Smooth muscle cell of the brain vasculature (primary cell): ENCODE measurements around the gene PRDX5.
A peak's percentile ranks its signal among the peaks of the same experiment; 100 is the strongest.

Experiments
- DNase-seq: peaks from one replicate; pipeline ENCODE4 v3.0.0-alpha.2; 2012; ENCODE audit warnings: low read depth, low spot score

Gene PRDX5

DNA sequence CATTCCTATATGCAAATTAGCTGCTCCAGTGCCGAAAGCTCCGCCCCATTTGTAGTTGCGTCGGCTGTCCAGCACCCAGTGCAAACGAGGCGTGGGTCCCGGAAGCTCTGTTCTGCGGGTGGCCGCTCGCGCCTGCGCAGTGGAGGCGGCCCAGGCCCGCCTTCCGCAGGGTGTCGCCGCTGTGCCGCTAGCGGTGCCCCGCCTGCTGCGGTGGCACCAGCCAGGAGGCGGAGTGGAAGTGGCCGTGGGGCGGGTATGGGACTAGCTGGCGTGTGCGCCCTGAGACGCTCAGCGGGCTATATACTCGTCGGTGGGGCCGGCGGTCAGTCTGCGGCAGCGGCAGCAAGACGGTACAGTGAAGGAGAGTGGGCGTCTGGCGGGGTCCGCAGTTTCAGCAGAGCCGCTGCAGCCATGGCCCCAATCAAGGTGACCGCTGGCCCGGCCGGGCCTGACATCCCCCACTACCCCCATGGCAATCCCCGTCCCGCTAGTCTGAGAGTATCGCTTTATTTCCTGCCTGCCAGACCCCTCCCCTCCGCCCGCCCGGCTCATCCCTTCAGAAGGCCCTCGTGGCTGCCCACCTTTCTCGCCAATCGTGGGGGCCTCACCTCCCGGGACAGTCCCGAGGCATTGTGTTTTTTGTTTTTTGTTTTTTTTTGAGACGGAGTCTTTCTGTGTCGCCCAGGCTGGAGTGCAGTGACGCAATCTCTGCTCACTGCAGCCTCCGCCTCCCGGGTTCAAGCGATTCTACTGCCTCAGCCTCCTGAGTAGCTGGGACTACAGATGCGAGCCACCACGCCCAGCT is at the start of gene PRDX5:
Gene PRDX5 (plus strand): TSS at position 161 of the 805 bp plus-strand sequence. CDS start 95 bp downstream, at position 256.
- DNase-seq, result no peak

DNA sequence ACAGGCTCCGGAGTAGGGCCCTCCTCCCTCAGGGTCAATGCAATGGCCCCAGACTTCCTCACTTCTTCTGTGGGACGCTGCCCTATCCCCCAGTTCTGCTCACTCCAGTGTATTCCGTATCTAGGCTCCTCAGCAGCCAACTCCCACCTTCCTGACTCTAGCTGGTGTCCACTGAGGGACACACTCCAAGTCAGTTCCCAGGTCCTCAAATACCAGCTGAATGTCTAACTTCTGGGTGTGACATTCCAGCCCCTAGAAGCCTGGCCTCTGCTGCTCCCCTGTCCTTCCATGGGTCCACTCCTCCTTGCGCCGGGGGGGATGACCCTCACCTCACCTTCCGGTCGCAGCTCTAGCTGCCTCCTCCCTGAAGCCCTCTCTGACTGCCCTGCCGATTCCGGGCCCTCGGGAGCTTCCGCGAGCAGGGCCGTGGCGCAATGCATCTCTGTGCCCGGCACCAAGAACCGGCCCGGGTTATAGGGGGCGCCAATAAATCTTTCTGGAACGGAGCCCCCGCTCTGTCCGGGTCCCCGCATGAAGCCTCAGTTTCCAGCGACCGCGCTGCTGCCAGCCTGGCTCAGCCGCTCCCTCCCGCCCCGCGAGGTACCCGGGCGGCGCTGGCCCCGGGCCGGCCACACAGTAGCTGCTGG is 48.9 kb upstream of the PRDX5 start:
- DNase-seq, result no peak

DNA sequence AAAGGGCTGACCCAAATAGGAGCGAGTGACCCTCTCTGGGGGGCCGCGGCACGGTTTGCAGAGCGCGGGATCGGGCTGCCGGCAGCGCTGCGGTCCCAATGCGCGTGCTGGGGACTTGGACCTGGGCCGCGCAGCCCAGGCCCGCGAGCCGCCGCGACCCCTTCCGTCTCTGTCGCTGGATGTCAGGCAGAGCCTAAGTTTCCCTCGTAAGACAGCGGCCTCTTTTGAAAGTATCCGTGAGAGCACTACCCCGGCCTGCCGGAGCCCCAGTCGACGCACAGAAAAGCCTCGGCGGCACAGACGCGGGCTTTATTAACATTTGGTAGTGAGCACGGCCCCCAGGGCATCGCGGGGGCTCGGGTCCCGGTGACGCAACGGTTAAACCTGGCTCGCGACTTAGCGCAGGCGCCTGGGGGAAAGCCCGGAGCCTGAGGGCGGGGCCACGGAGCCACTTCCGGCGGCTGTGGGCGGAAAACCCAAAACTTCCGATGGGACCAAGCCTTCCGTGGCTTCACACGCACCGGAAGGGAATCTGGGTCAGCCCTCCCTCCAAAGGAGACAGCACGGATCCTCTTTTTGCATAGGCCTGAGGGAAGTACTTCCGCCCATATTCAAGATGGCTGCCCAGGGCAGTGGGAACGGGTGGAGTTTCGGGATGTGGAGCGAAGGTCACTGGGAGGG is 48.2 kb upstream of the PRDX5 start:
- peak; percentile 99 for DNase-seq

DNA sequence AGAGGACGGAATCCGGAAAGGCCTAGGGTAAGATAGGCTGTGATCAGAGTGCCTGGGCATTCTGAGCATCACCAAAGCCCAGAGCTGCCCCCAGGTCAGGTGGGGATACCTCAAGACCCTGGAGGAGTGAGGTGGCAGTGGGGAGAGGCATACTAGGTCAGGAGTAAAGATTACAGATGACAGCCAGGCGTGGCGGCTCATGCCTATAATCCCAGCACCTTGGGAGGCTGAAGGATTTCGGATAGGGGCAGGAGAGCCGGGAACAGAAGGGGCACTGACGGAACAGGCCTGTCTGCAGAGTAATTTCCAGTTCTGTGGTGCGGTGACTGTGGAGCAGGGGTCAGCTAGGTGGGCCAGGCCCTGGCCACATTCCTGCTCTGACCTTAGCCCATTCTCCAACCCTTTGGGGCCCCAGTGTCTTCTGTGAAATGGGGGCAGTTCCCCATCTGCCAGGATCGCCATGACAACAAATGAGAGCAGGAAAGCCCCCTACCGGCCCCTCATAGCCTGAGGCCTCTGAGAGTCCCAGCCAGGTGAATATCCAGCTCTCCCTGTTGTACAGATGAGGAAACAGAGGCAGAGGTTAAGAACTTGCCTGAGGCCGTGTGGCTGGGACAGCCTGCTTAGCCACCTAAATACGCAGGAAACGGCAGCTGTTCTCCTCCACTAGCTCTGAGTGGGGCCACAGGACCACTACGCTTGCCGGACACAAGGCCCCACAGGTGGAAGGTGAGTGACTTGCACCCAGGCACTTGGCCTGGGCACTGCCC is 42.7 kb upstream of the PRDX5 start:
- DNase-seq, result no peak

DNA sequence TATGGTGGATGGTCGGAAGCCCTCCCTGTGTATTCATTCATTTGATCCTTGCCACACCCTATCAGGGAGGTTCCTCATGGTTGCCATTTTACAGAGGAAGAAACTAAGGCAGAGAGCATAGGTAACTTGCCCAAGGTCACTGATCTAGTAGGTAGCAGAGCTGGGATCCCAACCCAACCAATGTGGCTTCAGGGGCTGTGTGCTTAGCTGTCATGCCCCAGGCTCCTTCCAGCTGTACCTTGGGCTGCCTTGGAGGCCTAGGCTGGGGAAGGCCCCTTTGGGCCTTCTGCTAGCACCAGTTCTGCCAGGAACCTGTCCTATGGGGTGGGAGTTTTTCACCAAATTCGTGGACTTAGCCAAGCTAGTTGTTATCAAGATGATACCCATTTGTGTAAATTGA is 42.1 kb upstream of the PRDX5 start:
- no peak for DNase-seq

DNA sequence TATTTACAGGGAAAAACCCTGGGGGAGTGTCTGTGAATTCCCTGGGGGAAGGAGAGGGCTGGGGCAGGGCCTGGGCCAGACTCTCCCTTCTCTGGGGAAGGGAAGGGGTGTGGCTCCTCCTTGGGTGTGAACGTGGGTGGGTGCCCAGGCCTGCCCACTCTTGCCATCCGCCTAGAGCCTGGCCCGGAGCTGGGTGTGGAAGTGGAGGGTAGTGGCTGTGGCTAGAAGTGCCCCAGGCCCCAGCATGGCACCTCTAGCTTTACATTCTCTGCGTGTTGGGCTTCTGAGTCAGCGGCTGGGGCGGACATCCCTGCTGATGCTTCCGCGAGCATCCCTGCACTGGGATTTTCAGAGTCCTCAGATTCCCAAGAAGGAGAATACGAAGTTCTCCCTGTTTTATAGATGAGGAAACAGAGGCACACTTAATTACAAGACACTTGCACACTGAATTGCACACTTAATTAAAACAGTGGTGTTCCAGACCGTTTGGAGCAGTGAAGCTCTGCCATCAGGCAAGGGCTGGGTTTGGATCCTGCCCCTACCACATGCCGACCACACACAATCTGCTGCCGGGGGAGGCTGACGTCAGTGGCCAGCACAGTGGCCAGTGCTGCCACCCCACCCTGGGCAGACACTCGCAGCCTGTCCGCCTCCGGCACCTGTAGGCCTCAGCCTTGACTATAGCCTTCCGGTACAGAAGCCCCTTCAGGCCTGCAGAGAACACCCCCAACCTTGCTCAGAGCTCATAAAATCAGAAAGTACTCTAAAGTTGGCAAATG is 41.1 kb upstream of the PRDX5 start:
- no peak for DNase-seq

DNA sequence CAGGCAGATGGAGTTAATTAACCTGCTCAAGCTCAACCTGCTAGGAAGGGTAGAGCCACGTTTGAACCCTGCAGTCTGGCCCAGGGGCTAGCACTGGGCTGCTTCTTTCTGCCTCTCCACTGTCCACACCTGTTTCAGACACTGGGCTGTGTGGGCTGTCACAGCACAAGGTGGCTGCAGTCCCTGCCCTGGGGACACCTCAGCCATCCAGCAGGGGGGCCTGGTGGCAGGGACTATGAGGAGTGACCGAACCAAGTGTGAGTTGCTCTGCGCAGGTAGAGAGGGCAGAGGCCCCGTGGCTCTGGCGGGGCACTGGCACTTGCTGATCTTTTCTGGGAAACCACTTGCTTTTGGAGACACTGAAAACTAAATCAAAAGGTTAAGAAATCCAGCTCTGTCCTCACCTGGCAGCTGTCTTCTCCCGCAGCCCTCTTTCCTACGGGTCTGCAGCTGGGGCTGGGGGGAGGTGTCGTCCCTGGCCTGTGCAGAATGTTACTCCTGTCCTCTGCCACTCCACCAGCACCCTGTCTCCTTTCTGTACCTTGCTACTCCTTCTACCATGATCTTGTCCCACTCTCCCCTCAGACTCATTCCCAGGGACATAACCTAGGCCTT is 39.2 kb upstream of the PRDX5 start:
- DNase-seq, result no peak

DNA sequence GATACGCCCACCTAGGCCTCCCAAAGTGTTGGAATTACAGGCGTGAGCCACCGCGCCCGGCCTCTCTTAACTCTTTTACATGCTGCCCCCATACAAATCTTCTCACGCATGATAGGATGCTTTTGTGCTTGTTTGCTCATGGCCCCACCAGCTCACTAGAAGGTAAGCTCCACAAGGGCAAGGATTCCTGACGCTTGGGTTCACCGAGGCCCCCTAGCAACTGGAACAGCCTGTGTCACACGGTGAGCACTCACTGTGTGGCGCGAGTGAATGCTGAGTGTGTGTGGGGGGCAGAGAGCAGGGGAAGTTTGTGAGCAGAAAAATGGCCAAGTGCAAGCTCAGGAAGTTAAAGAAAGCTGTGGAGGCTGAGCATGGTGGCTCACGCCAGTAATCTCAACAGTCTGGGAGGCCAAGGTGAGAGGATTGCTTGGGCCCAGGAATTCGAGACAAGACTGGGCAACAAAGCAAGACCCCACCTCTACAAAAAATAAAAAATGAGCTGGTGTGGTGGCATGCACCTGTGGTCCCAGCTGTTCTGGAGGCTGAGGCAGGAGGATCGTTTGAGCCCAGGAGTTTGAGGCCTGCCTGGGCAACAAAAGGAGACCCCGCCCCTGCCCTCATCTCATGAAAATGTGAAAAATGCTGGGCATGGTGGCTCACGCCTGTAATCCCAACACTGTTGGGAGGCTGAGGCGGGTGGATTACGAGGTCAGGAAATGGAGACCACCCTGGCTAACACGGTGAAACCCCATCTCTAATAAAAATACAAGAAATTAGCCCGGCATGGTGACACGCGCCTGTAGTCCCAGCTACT is 35.8 kb upstream of the PRDX5 start:
- DNase-seq, result no peak

DNA sequence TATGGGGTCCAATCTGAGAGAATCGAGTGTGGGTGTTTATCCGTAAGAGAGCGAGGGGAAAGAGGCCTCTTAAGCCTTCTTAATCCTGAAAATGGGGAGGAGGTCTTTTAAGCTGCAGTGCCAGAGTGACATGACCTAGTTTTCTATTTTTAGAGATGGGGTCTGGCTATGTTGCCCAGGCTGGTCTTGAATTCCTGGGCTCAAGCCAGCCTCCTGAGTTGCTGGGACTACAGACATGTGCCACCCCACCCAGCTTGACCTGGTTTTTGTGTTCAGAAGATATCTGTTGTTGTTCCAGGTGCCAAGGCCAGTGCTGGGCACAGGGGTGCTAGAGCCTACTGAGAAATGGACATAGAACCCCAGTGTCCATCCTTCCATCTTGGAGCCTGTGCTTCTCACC is 34.8 kb upstream of the PRDX5 start:
- DNase-seq, result no peak

DNA sequence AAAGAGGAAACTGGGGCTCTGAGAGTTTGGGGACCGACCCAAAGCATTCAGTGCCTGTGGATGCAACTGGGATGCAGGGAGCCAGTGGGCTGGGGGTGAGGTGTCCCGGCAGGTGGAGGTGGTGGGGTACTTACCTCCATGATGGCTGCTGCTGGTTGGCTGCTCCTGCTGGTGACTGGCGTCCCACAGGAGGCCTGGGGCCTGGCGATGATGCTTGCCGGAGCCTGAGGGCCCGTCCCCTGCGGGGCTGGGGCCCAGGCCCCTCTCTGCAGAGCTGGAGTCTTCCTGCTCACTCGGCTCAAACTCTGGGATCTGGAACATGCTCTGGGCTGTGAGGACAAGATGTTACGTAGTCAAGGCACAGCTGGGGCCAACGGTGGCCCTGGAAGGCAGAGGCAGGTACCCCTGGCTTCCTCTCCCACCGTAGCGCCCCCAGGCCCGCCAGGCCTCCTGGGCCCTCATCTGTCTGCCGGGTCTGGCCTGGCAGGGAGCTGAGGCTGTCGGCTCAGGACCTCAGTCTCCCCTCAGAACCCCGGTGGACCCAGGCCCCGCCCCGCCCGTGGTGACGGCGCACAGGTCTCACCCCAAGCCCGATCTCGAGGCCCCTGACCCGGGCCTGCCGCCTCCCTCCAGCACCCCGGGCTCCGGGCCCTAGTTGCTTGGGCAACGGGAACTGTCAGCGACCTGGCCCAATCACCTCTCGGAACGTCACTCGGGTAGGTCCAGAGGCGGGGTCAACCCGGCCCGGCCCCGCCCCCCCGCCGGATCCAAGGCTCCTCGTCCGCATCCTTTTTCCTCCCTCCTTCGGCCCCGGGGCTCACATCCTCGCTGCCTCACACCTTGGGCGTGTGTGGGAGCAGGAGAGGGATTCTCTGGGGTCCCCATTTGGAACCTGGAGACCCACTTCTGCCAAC is 33.6 kb upstream of the PRDX5 start, which contains the start of gene BAD:
Gene BAD (minus strand): TSS at position 618 of the 914 bp plus-strand sequence. CDS start 297 bp downstream, at position 321.
- DNase-seq, result peak; percentile 70

DNA sequence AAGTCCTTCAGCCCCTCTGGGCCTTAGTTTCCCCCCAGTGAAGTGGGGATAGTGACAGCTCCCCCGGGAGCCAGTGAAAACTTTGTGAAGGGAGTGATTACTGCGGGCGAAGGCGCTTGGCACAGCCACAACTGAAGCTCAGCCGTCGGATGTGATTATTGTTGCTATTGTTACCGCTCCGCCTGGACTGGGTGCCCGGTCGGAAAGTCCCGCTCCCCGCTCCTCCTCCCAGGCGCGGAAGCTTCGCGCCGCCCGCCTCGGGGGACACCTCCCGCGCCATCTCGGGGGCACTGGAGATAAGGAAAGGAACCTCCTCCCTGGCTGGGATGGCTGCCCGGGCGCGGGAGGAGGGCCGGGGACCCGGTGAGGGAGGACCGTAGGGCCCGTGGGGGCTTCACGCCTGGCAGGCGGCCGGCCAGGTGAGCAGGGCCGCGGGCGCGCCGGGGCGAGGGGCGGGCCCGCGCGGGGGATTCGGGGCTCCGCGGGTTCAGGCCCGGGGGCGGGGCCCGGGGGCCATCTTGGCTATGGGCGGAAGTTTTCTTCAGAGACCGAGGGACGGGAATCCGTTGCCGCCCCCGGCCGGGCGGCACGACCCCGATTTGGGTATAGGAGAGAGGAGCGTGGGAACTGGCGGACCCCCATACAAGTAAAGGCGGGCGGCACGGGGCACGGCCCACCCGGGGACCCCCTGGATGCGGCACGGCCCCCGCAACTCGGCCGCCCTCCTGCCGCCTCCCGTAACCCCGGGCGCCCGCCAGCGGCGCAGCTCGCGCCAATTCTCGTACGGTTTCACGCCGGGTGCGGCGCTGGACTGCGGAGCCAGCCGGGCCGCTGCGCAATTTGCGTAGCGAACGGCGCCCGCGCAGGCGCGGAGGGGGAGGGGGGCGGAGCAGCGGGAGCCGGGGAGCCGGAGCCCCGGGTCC is 32.7 kb upstream of the PRDX5 start, which contains the start of gene GPR137:
Gene GPR137 (plus strand): TSS at position 887 of the 923 bp plus-strand sequence. CDS start 677 bp downstream, outside the sequence.
- no peak for DNase-seq

DNA sequence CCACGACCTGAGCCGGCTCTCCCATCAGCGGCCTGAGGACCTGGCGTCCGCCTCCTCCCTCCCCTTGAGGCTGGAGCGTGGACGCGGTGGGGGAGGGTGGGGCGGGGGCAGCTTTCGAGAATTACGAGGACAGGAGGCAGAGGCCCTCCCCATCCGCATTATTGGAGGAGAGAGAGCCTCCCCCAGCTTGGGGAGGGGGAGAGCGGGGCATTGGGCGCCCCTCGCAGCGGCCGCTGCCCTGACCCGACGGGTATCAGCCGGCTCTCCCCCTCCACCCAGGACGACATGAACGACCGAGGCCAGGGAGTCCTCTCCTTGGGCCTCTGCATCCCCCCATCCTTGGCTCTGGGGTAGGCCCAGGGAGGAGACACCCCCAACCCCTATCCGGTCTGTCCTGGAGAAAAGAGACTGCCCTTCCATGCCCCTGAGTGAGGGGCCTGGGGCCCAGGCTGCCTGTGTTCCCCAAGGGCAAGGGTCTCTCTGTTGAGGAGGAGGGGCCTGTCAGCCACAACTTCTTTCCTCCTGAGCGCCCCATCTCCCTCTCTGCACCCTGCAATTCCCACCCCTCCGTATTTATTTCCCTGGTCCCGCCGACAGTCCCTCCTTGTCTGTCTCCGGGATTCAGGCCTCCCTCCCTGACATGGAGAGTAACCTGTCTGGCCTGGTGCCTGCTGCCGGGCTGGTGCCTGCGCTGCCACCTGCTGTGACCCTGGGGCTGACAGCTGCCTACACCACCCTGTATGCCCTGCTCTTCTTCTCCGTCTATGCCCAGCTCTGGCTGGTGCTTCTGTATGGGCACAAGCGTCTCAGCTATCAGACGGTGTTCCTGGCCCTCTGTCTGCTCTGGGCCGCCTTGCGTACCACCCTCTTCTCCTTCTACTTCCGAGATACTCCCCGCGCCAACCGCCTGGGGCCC is 31.8 kb upstream of the PRDX5 start:
- no peak for DNase-seq

DNA sequence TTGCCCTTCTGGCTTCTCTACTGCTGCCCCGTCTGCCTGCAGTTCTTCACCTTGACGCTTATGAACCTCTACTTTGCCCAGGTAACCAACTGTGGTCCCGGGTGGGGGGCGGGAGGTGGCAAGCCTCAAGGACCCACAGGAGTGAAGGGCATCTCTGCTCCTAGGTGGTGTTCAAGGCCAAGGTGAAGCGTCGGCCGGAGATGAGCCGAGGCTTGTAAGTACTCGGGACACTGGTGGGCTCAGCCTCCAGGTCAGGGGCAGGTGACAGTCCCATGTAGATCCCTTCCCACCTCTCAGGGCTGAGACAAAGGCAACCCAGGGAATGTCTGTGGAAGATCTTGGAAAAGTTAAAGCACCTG is 31.1 kb upstream of the PRDX5 start:
- no peak for DNase-seq

DNA sequence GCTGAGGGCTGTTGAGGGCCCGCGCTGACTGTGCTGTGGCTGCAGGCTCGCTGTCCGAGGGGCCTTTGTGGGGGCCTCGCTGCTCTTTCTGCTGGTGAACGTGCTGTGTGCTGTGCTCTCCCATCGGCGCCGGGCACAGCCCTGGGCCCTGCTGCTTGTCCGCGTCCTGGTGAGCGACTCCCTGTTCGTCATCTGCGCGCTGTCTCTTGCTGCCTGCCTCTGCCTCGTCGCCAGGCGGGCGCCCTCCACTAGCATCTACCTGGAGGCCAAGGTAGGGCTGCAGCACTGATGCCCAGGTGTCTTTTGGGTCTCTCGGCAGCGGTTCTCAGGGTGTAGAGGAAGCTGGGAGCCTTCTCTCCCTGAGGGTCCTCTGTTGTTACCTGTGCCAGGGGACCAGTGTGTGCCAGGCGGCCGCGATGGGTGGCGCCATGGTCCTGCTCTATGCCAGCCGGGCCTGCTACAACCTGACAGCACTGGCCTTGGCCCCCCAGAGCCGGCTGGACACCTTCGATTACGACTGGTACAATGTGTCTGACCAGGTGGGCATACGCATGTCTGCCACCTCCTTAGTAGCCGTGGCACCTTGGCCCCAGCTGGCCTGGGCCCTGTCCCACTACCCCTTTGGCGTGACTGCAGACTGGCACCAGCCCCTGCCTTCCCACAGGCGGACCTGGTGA is 30.1 kb upstream of the PRDX5 start:
- no peak for DNase-seq

DNA sequence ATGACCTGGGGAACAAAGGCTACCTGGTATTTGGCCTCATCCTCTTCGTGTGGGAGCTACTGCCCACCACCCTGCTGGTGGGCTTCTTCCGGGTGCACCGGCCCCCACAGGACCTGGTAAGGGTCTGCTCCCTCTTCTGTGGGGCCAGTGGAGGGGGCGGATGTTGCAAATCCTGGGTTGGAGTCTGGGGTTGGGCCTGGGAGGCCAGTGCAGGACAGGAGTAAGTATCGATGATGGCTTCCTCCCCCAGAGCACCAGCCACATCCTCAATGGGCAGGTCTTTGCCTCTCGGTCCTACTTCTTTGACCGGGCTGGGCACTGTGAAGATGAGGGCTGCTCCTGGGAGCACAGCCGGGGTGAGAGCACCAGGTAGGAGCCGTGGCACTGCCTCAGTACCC is 29.6 kb upstream of the PRDX5 start:
- DNase-seq, result no peak
